GM23338 (cell line): ENCODE data around the gene CDC23. TPM values are rescaled to one million over a fixed set of nuclear protein-coding genes. Genes with fewer than 3 reads are reported as not detected.
"Not testable (repeated sequence)": the region's sequence is repeated elsewhere in the genome, so short reads cannot be mapped to it uniquely, and the experiment has no call there.

Source experiments
- ATAC-seq: fragments of 200-7000 bp; cut with Tn5 transposase; 3 replicates; pipeline ENCODE4 v1.9.1; 2020
- DNase-seq: peaks from one replicate; pipeline ENCODE4 v3.0.0-alpha.2; 2015; ENCODE audit warnings: low spot score
- H2AFZ ChIP-seq: fragments of 200-600 bp; sonication (generic); 2 replicates; pipeline ENCODE4 v1.8.0; 2016; ENCODE audit warnings: antibody characterized with exemption, mild to moderate bottlenecking, moderate library complexity
- H3F3A ChIP-seq: fragments of 200-600 bp; sonication (generic); replicated peaks from 2 replicates; pipeline ENCODE4 v1.8.0; 2017; ENCODE audit warnings: antibody characterized with exemption, mixed run types, low read depth
- H3K27ac ChIP-seq: fragments of 200-600 bp; sonication (generic); 2 replicates; pipeline ENCODE4 v1.6.1; 2016; ENCODE audit warnings: low read depth
- H3K27me3 ChIP-seq: fragments of 200-600 bp; sonication (generic); 2 replicates; pipeline ENCODE4 v1.8.0; 2016; ENCODE audit warnings: mild to moderate bottlenecking, mixed run types, moderate library complexity; ENCODE audit not compliant: insufficient read depth
- H3K36me3 ChIP-seq: fragments of 200-600 bp; sonication (generic); 2 replicates; pipeline ENCODE4 v1.8.0; 2016; ENCODE audit warnings: mild to moderate bottlenecking; ENCODE audit not compliant: insufficient read depth
- H3K4me1 ChIP-seq: fragments of 200-600 bp; sonication (generic); 2 replicates; pipeline ENCODE4 v1.8.0; 2016; ENCODE audit warnings: mild to moderate bottlenecking, moderate library complexity; ENCODE audit not compliant: insufficient read depth
- H3K4me2 ChIP-seq: fragments of 200-600 bp; sonication (generic); 2 replicates; pipeline ENCODE4 v1.7.1; 2017; ENCODE audit warnings: mixed run types
- H3K4me3 ChIP-seq: fragments of 200-600 bp; sonication (generic); 2 replicates; pipeline ENCODE4 v1.6.1; 2016; ENCODE audit warnings: mixed run types
- H3K79me2 ChIP-seq: fragments of 200-600 bp; sonication (generic); replicated peaks from 2 replicates; pipeline ENCODE4 v1.8.0; 2017; ENCODE audit warnings: mild to moderate bottlenecking; ENCODE audit not compliant: insufficient read depth
- H3K9me2 ChIP-seq: fragments of 200-600 bp; sonication (generic); 2 replicates; pipeline ENCODE4 v1.8.0; 2017; ENCODE audit not compliant: insufficient read depth
- H4K20me1 ChIP-seq: fragments of 200-600 bp; sonication (generic); replicated peaks from 2 replicates; pipeline ENCODE4 v1.8.0; 2017; ENCODE audit warnings: mild to moderate bottlenecking; ENCODE audit not compliant: insufficient read depth
- H3K27ac Mint-ChIP-seq: 2 replicates; pipeline ENCODE4 v1.8.0; 2020; ENCODE audit warnings: inconsistent platforms, mild to moderate bottlenecking, moderate library complexity, mixed read lengths
- H3K27me3 Mint-ChIP-seq: 3 replicates; pipeline ENCODE4 v1.8.0; 2022; ENCODE audit warnings: low read depth, mild to moderate bottlenecking, moderate library complexity, mixed read lengths, inconsistent platforms; ENCODE audit not compliant: insufficient read depth, poor library complexity
- H3K36me3 Mint-ChIP-seq: 3 replicates; pipeline ENCODE4 v1.8.0; 2021; ENCODE audit warnings: low read depth, mild to moderate bottlenecking, inconsistent platforms, moderate library complexity, mixed read lengths
- H3K4me1 Mint-ChIP-seq: 3 replicates; pipeline ENCODE4 v1.8.0; 2020; ENCODE audit warnings: mild to moderate bottlenecking, inconsistent platforms, mixed read lengths
- H3K4me3 Mint-ChIP-seq: 3 replicates; pipeline ENCODE4 v1.8.0; 2021; ENCODE audit warnings: moderate library complexity, mild to moderate bottlenecking, inconsistent platforms, mixed read lengths
- H3K9me3 Mint-ChIP-seq: 3 replicates; pipeline ENCODE4 v1.8.0; 2020; ENCODE audit warnings: moderate library complexity, mild to moderate bottlenecking, inconsistent platforms, mixed read lengths
- EZH2 ChIP-seq: fragments of 200-600 bp; sonication (generic); IDR thresholded peaks from one replicate; pipeline ENCODE4 v1.8.0; 2017; ENCODE audit warnings: antibody characterized with exemption, mild to moderate bottlenecking, low read depth; ENCODE audit not compliant: unreplicated experiment
- JUNB ChIP-seq: IDR thresholded peaks from one replicate; pipeline ENCODE4 v1.6.1; 2016; ENCODE audit warnings: antibody characterized with exemption; ENCODE audit not compliant: unreplicated experiment
- POLR2AphosphoS5 ChIP-seq: IDR thresholded peaks from 2 replicates; pipeline ENCODE4 v1.6.1; 2016; ENCODE audit warnings: antibody characterized with exemption, low read depth
- STAT1 ChIP-seq: IDR thresholded peaks from one replicate; pipeline ENCODE4 v1.6.1; 2016; ENCODE audit warnings: antibody characterized with exemption; ENCODE audit not compliant: unreplicated experiment
- ZNF114 ChIP-seq: fragments of 250-450 bp; sonication (Bioruptor Pico); IDR thresholded peaks from 2 replicates; pipeline ENCODE4 v1.5.0; 2020; ENCODE audit warnings: mild to moderate bottlenecking, moderate library complexity
- polyA plus RNA-seq: library from polyadenylated mRNA; unstranded; fragments of >200 nt; fragmentation: Nextera tagmentation; extraction: Ambion mirVana; gene quantifications from 2 replicates; pipeline ENCODE4 v1.2.1, GENCODE V29; 2016
- total RNA-seq: library from RNA; depleted of rRNA; stranded (reverse); fragments of >200 nt; shearing (Covaris generic); gene quantifications from 2 replicates; pipeline ENCODE4 v1.2.3, GENCODE V29; 2014
- TF ChIP-seq, protein P1 (sequence below): fragments of 250-450 bp; sonication (Bioruptor Pico); IDR thresholded peaks from 2 replicates; pipeline ENCODE4 v1.5.0; 2020; ENCODE audit warnings: mild to moderate bottlenecking, moderate library complexity
- TF ChIP-seq, protein P2 (sequence below): IDR thresholded peaks from 2 replicates; pipeline ENCODE4 v1.6.1; 2016; ENCODE audit warnings: antibody characterized with exemption
- TF ChIP-seq, protein P3 (sequence below), 2 experiments: fragments of 200-600 bp in 1 of 2; sonication (generic) in 1 of 2; conservative IDR thresholded peaks; 2 replicates each; pipeline versions ENCODE4 v1.5.1 to v1.6.1; 2016 to 2017; ENCODE audit warnings: antibody characterized with exemption in 2 of 2, low read depth in 2 of 2, mild to moderate bottlenecking in 2 of 2, moderate library complexity in 1 of 2

The CDC23 gene
- total and polyA plus RNA-seq, 2 experiments from 2014 or later: 28.0 to 45.9 TPM

DNA sequence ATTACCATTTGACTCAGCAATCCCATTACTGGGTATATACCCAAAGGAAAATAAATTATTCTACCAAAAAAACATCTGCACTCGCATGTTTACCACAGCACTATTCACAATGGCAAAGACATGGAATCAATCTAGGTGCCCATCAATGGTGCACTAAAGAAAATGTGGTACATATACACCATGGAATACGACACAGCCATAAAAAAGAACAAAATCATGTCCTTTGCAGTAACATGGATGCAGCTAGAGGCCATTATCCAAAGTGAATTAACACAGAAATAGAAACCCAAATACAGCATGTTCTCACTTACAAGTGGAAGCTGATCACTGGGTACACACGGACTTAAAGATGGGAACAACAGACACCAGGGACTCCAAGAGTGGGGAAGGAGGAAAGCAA, 2.1 kb downstream of the CDC23 start:
- no peaks in the 10 kb centered on the region for H3K27me3 ChIP-seq
- H3K27ac ChIP-seq: no peak overlapping the region
- peaks cover 10% of the 10 kb centered on the region for H3K27me3 Mint-ChIP-seq
- H2AFZ ChIP-seq: no peak overlapping the region
- H3K4me3 Mint-ChIP-seq: peak overlapping the region; percentile 50
- H3K4me3 ChIP-seq: no peak overlapping the region
- H3K36me3 ChIP-seq: peaks cover 5% of the 10 kb centered on the region; the same call in 1 of the 2 replicates
- TF ChIP-seq POLR2AphosphoS5 (no peak), STAT1 (no peak), JUNB (no peak)
- no peaks in the 10 kb centered on the region for H3K9me2 ChIP-seq
- H3K27ac Mint-ChIP-seq: no peak overlapping the region
- no peak for DNase-seq
- peaks cover 5% of the 10 kb centered on the region; the same call in 1 of the 2 replicates for H3K4me1 ChIP-seq
- H4K20me1 ChIP-seq: no peaks in the 10 kb centered on the region; the same call in 1 of the 2 replicates
- H3K36me3 Mint-ChIP-seq: peaks cover 11% of the 10 kb centered on the region; the same call in 2 of the 3 replicates
- no peaks in the 10 kb centered on the region for H3F3A ChIP-seq
- no peak for ATAC-seq
- H3K4me1 Mint-ChIP-seq: peaks cover 6% of the 10 kb centered on the region; the same call in 2 of the 3 replicates
- no peaks in the 10 kb centered on the region; the same call in 2 of the 3 replicates for H3K9me3 Mint-ChIP-seq
- H3K4me2 ChIP-seq: no peak overlapping the region
- peaks cover 68% of the 10 kb centered on the region for H3K79me2 ChIP-seq

GRCh38 chr5:138193859-138194258, 19.3 kb downstream of the CDC23 start:
- peaks cover 54% of the 10 kb centered on the region for H3K36me3 Mint-ChIP-seq
- not testable (repeated sequence) for H3K27me3 Mint-ChIP-seq, H3K27ac Mint-ChIP-seq, H2AFZ ChIP-seq, H3K27me3 ChIP-seq, H3K9me3 Mint-ChIP-seq, DNase-seq, ATAC-seq, H3K4me2 ChIP-seq, H3K79me2 ChIP-seq, H3K4me3 ChIP-seq, H3K4me1 ChIP-seq, H3K9me2 ChIP-seq, H3F3A ChIP-seq, H3K4me1 Mint-ChIP-seq, H3K4me3 Mint-ChIP-seq, H3K27ac ChIP-seq
- peaks cover 54% of the 10 kb centered on the region for H3K36me3 ChIP-seq
- H4K20me1 ChIP-seq: peaks cover 12% of the 10 kb centered on the region

DNA sequence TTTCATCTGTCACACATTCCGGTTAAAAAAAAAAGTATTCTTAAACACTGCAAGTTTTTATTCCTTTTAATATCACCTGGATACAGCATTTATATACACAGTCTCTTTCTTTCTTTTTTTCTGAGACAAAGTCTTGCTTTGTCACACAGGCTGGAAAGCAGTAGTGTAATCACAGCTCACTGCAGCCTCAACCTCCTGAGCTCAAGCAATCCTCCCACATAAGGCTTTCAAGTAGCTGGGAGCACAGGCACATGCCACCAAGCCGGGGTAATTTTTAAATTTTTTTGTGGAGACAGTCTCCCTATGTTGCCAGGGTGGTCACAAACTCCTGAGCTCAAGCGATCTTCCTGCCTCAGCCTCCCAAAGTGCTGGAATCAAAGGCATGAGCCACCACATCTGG, 20.3 kb downstream of the CDC23 start:
- H3K4me3 Mint-ChIP-seq: no peak overlapping the region
- no peak overlapping the region for H3K27ac Mint-ChIP-seq
- Histone ChIP-seq H3K27ac (no peak overlapping the region), H3K79me2 (no peaks in the 10 kb centered on the region), H3K9me2 (no peaks in the 10 kb centered on the region), H3K36me3 (peaks cover 53% of the 10 kb centered on the region), H3F3A (peaks cover 6% of the 10 kb centered on the region; the same call in 1 of the 2 replicates), H4K20me1 (peaks cover 7% of the 10 kb centered on the region), H3K4me2 (no peak overlapping the region), H2AFZ (no peak overlapping the region), H3K4me1 (no peaks in the 10 kb centered on the region), H3K27me3 (no peaks in the 10 kb centered on the region), H3K4me3 (no peak overlapping the region)
- no peaks in the 10 kb centered on the region for H3K9me3 Mint-ChIP-seq
- no peak for DNase-seq
- H3K36me3 Mint-ChIP-seq: peaks cover 55% of the 10 kb centered on the region
- no peaks in the 10 kb centered on the region for H3K4me1 Mint-ChIP-seq
- H3K27me3 Mint-ChIP-seq: no peaks in the 10 kb centered on the region
- ATAC-seq: no peak
- TF ChIP-seq POLR2AphosphoS5 (no peak), JUNB (no peak), ZNF114 (CRISPR knock-in tag) (no peak), EZH2 (no peak), STAT1 (no peak)
- TF ChIP-seq, protein P1, sequence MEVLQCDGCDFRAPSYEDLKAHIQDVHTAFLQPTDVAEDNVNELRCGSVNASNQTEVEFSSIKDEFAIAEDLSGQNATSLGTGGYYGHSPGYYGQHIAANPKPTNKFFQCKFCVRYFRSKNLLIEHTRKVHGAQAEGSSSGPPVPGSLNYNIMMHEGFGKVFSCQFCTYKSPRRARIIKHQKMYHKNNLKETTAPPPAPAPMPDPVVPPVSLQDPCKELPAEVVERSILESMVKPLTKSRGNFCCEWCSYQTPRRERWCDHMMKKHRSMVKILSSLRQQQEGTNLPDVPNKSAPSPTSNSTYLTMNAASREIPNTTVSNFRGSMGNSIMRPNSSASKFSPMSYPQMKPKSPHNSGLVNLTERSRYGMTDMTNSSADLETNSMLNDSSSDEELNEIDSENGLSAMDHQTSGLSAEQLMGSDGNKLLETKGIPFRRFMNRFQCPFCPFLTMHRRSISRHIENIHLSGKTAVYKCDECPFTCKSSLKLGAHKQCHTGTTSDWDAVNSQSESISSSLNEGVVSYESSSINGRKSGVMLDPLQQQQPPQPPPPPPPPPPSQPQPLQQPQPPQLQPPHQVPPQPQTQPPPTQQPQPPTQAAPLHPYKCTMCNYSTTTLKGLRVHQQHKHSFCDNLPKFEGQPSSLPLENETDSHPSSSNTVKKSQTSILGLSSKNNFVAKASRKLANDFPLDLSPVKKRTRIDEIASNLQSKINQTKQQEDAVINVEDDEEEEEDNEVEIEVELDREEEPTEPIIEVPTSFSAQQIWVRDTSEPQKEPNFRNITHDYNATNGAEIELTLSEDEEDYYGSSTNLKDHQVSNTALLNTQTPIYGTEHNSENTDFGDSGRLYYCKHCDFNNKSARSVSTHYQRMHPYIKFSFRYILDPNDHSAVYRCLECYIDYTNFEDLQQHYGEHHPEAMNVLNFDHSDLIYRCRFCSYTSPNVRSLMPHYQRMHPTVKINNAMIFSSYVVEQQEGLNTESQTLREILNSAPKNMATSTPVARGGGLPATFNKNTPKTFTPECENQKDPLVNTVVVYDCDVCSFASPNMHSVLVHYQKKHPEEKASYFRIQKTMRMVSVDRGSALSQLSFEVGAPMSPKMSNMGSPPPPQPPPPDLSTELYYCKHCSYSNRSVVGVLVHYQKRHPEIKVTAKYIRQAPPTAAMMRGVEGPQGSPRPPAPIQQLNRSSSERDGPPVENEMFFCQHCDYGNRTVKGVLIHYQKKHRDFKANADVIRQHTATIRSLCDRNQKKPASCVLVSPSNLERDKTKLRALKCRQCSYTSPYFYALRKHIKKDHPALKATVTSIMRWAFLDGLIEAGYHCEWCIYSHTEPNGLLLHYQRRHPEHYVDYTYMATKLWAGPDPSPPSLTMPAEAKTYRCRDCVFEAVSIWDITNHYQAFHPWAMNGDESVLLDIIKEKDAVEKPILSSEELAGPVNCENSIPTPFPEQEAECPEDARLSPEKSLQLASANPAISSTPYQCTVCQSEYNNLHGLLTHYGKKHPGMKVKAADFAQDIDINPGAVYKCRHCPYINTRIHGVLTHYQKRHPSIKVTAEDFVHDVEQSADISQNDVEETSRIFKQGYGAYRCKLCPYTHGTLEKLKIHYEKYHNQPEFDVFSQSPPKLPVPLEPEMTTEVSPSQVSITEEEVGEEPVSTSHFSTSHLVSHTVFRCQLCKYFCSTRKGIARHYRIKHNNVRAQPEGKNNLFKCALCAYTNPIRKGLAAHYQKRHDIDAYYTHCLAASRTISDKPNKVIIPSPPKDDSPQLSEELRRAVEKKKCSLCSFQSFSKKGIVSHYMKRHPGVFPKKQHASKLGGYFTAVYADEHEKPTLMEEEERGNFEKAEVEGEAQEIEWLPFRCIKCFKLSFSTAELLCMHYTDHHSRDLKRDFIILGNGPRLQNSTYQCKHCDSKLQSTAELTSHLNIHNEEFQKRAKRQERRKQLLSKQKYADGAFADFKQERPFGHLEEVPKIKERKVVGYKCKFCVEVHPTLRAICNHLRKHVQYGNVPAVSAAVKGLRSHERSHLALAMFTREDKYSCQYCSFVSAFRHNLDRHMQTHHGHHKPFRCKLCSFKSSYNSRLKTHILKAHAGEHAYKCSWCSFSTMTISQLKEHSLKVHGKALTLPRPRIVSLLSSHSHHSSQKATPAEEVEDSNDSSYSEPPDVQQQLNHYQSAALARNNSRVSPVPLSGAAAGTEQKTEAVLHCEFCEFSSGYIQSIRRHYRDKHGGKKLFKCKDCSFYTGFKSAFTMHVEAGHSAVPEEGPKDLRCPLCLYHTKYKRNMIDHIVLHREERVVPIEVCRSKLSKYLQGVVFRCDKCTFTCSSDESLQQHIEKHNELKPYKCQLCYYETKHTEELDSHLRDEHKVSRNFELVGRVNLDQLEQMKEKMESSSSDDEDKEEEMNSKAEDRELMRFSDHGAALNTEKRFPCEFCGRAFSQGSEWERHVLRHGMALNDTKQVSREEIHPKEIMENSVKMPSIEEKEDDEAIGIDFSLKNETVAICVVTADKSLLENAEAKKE: no peak
- TF ChIP-seq, protein P2, sequence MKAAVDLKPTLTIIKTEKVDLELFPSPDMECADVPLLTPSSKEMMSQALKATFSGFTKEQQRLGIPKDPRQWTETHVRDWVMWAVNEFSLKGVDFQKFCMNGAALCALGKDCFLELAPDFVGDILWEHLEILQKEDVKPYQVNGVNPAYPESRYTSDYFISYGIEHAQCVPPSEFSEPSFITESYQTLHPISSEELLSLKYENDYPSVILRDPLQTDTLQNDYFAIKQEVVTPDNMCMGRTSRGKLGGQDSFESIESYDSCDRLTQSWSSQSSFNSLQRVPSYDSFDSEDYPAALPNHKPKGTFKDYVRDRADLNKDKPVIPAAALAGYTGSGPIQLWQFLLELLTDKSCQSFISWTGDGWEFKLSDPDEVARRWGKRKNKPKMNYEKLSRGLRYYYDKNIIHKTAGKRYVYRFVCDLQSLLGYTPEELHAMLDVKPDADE: no peak
- TF ChIP-seq, protein P3, sequence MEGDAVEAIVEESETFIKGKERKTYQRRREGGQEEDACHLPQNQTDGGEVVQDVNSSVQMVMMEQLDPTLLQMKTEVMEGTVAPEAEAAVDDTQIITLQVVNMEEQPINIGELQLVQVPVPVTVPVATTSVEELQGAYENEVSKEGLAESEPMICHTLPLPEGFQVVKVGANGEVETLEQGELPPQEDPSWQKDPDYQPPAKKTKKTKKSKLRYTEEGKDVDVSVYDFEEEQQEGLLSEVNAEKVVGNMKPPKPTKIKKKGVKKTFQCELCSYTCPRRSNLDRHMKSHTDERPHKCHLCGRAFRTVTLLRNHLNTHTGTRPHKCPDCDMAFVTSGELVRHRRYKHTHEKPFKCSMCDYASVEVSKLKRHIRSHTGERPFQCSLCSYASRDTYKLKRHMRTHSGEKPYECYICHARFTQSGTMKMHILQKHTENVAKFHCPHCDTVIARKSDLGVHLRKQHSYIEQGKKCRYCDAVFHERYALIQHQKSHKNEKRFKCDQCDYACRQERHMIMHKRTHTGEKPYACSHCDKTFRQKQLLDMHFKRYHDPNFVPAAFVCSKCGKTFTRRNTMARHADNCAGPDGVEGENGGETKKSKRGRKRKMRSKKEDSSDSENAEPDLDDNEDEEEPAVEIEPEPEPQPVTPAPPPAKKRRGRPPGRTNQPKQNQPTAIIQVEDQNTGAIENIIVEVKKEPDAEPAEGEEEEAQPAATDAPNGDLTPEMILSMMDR (conservative IDR thresholded peaks at IDR 0.05; ENCODE audit: low read depth in 2 of 2): no peak
